HPDE6-E6E7 (cell line): Measurements from ENCODE around the gene NEK7.
A peak's percentile ranks its signal among the peaks of the same experiment; 100 is the strongest.

ENCODE experiments used
- DNase-seq: peaks from one replicate; pipeline ENCODE4 v3.0.0; 2011; ENCODE audit warnings: missing footprints; ENCODE audit errors: extremely low spot score

NEK7 gene

GRCh38 chr1:198143797-198144196 lies 13.0 kb upstream of the NEK7 start:
- DNase-seq, result no peak

GRCh38 chr1:198147216-198147615 lies 9.6 kb upstream of the NEK7 start:
- DNase-seq, result no peak

- DNase-seq, result no peak
These were observed 6.4 kb upstream of the NEK7 start for GRCh38 chr1:198150369-198150768.

GRCh38 chr1:198151688-198152087 lies 5.1 kb upstream of the NEK7 start:
- no peak for DNase-seq

- DNase-seq, result no peak
These were observed 3.7 kb upstream of the NEK7 start for GRCh38 chr1:198153103-198153502.

GRCh38 chr1:198153804-198154203 lies 3.0 kb upstream of the NEK7 start:
- no peak for DNase-seq

GRCh38 chr1:198155253-198155652 lies 1.5 kb upstream of the NEK7 start:
- no peak for DNase-seq

- peak; percentile 31 for DNase-seq
These were observed 570 bp upstream of the NEK7 start for GRCh38 chr1:198156111-198156744.

GRCh38 chr1:198157241-198157846 lies 546 bp downstream of the NEK7 start:
- DNase-seq, result peak; percentile 80

- DNase-seq, result no peak
These were observed 1.3 kb downstream of the NEK7 start for GRCh38 chr1:198157847-198158725.

GRCh38 chr1:198158735-198159589 lies 2.2 kb downstream of the NEK7 start:
- peak; percentile 90 for DNase-seq

- no peak for DNase-seq
These were observed 3.4 kb downstream of the NEK7 start for GRCh38 chr1:198160222-198160621.

GRCh38 chr1:198160946-198161614 lies 4.3 kb downstream of the NEK7 start:
- DNase-seq, result no peak

- DNase-seq, result no peak
These were observed 4.9 kb downstream of the NEK7 start for GRCh38 chr1:198161718-198162090.

- DNase-seq, result no peak
These were observed 5.4 kb downstream of the NEK7 start for GRCh38 chr1:198162091-198162767.

- no peak for DNase-seq
These were observed 9.3 kb downstream of the NEK7 start for GRCh38 chr1:198165927-198166647.

GRCh38 chr1:198166900-198167299 lies 10.1 kb downstream of the NEK7 start:
- DNase-seq, result no peak

- peak; percentile 12 for DNase-seq
These were observed 10.7 kb downstream of the NEK7 start for GRCh38 chr1:198167436-198167934.

GRCh38 chr1:198168227-198168626 lies 11.4 kb downstream of the NEK7 start:
- DNase-seq, result no peak

GRCh38 chr1:198169672-198170071 lies 12.9 kb downstream of the NEK7 start:
- peak; percentile 29 for DNase-seq
